GM18867 (cell line): ENCODE measurements around the gene KLHL2.

Source experiments
- ATAC-seq: cut with Tn5 transposase; IDR thresholded peaks from one replicate; pipeline ENCODE4 v1.9.1; 2021; ENCODE audit warnings: mild to moderate bottlenecking, moderate library complexity; ENCODE audit not compliant: unreplicated experiment

Gene KLHL2

GRCh38 chr4:165360985-165361670, 153.8 kb downstream of the KLHL2 start:
- no peak for ATAC-seq

- ATAC-seq: no peak
These were observed 154.4 kb downstream of the KLHL2 start for GRCh38 chr4:165361810-165362209.

- no peak for ATAC-seq
These were observed 157.2 kb downstream of the KLHL2 start for GRCh38 chr4:165364452-165365080.

GRCh38 chr4:165367040-165367439, 159.7 kb downstream of the KLHL2 start:
- no peak for ATAC-seq

- no peak for ATAC-seq
These were observed 160.8 kb downstream of the KLHL2 start for GRCh38 chr4:165368114-165368513.

- ATAC-seq: no peak
These were observed 161.2 kb downstream of the KLHL2 start for GRCh38 chr4:165368567-165368966.

- ATAC-seq: no peak
These were observed 162.2 kb downstream of the KLHL2 start for GRCh38 chr4:165369522-165369921.

GRCh38 chr4:165370530-165370929, 163.2 kb downstream of the KLHL2 start:
- ATAC-seq: no peak
